ENCODE results near the gene LPP.
A peak's percentile ranks its signal among the peaks of the same experiment; 100 is the strongest.

The LPP gene

GRCh38 chr3:188257384-188258026, 103.5 kb downstream of the LPP start:
- no peak for DNase-seq

GRCh38 chr3:188259191-188259590, 105.2 kb downstream of the LPP start:
- DNase-seq = no peak

DNA sequence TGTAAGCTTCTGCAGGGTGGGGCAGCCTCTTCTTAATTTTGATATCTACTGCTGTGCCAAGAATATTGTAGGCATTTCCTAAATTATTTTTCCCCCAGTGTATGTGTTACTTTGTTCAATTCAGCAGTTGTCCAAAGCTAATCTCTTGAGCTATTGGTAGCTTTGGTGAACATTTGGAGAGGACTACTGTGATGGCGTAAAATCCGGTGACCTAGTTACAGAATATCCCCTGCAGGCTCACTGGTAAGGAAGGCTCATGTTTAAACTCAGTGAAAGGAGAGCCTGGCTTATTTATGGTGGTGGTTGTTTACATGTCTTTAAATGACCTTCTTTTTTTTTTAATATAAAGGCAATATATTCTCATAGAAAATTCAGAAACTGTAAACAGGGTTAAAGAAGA, 105.6 kb downstream of the LPP start:
- DNase-seq = no peak

GRCh38 chr3:188261011-188261410, 107.1 kb downstream of the LPP start:
- DNase-seq = no peak

DNA sequence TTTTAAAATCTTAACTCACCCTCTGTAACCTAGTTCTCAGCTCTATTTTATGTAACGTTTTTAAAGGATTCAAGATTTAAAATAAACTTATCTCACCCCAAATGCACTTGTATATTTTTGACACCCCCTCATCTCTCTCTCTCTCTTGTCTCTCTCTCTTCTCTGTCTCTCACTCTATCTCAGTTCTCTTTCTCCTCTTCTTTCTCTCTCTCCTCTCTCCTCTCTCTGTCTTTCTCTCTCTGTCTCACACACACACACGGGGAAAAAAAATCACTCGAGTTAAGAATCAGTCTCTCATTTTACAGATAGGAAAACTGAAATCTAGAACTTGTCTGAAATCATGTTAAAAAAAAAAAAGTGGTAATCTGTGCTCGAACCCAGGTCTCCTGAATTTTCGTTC, 108.5 kb downstream of the LPP start:
- no peak for DNase-seq

GRCh38 chr3:188262913-188263683, 109.1 kb downstream of the LPP start:
- no peak for DNase-seq

GRCh38 chr3:188264226-188265207, 110.6 kb downstream of the LPP start:
- no peak for DNase-seq

- no peak for DNase-seq
Observed at GRCh38 chr3:188266562-188267274, 112.8 kb downstream of the LPP start.

GRCh38 chr3:188267790-188268335, 113.9 kb downstream of the LPP start:
- DNase-seq = no peak

DNA sequence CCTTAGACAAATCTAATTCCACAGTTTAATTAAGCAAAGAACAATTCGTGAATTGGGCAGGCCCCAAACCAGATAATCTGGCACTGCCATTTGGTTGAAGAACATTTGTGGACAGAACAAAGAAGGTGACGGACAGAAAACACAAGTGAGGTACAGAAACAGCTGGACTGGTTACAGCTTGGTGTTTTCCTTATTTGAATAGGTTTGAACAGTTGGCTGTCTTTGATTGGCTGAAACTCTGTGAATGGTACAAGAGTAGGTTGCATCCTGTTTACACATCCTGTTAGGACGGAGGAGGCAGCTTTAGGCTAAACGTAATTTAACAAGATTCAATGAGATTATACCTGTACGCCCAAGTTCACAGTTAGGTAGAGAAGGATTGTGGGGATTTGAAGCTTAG, 114.4 kb downstream of the LPP start:
- DNase-seq = no peak

- no peak for DNase-seq
Observed at GRCh38 chr3:188269040-188269439, 115.1 kb downstream of the LPP start.

DNA sequence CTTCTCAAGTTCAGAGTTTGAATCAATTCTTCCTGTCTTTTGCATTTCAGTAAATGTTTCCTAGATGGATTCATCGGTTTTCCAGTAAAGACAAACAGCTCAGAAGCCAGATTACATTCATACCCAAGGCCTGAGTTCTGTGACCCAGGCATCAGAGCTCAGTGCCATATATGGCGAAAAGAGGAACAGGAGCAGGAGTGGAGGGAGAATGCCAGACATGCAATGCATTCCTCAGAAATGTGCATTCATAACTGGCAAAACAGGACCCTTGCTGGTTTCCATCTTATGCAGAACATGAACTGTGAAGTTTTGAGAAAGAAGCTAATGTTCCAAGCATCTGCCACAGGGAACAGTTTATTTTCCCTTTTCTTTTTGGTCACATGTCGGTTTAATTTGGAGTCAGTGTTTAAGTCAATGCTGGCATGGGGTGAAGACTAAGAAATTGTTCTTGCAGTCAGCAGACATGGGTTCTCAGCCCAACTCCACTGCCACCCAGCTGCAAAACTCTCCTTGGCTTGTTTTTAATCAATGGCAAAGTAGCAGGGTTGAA, 116.5 kb downstream of the LPP start:
- peak; percentile 57 for DNase-seq

GRCh38 chr3:188271226-188271914, 117.4 kb downstream of the LPP start:
- no peak for DNase-seq

DNA sequence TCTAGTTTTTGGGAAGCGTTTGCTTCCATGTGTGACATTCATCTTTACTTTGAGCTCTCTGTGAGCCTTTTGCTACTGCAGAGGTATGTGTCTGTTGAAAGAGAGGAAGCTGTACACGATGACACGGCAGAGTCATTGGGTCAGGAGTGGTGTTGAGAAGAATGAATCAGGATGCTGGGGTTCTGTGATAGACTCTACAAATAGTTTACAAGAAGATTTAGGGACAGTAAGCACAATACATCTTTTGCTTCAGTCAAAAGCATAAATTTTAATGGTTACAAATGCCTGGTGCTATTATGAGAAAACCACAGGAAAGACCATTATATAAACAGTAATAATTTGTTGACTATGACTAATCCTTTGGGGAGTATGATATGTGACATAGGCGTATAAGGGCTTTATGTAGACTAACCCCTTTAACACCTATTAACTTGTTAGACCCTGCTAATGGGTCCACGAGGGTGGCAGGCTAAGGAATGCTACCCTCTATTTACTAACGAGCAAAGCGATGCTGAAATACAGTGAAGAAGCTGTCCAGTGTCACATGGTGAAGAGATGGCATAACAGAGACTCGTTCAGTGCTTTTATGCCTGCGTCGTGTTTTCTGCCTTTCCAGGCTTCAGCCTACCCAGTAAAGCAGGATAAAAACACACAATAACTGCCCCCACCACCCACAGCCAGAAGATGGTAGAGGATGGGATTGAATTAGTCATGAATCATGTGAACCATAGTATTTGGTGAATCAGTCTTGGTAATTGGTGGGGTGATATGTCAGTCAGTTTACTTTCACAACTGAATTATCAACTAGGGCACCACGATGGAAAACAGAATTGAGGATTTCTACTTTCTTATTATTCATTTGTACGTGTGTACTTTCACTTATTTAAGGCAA, 118.8 kb downstream of the LPP start:
- no peak for DNase-seq

- DNase-seq = no peak
Observed at GRCh38 chr3:188274249-188274915, 120.4 kb downstream of the LPP start.

GRCh38 chr3:188276375-188276774, 122.4 kb downstream of the LPP start:
- no peak for DNase-seq

- DNase-seq = no peak
Observed at GRCh38 chr3:188278717-188279324, 124.9 kb downstream of the LPP start.

DNA sequence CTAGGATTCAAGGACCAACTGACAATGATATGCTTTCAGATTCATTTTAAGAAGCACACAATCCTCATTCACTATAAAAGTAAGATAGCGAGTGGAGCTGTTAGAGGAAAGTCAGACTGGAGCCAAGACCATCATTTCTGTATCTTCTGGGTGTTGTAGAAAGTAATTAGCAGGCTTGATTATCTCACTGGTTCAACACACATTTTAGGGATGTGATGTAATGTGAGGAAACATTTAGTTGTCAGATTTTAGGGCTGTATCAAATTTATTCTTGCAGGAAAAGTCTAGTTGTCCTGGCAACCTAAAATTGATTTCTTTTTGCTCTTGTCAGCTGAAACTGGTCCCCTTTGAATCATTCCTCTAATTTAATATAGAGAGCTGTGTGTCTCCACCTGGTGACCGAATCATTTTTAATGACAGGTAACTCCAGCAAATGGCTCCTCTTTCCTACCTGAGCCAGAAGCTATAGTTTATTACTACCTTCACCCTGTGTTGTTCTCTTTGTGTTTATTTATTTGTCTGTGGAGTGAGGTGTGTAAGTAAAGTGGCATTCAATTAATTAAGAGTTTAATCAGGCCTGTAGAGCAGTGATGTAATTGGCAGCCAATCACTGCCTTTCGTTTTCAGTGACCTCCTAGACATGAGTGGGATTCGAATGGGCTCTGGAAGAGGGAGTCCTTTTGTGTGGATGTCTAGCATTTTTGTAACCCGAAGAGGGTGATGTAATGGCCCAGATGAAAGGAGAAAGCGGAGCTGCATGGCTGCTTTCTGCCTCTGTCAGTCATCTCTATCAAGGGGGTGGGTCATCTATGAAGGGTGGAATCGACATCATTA, 125.8 kb downstream of the LPP start:
- no peak for DNase-seq
